KBM-7 (cell line): ENCODE measurements around the gene IRF8.
A peak's percentile ranks its signal among the peaks of the same experiment; 100 is the strongest.
"Not testable (repeated sequence)": the region's sequence is repeated elsewhere in the genome, so short reads cannot be mapped to it uniquely, and the experiment has no call there.

Source experiments
- DNase-seq: peaks from one replicate; pipeline ENCODE4 v3.0.0-alpha.2; 2015
- in situ Hi-C: fragments of 300-500 bp; cut with MboI; formaldehyde crosslinking; loops from 2 replicates; pipeline ENCODE4 v1.14.3; 2020; ENCODE audit warnings: low sequenced_read_pairs, low pct_unique_long_range_greater_than_20kb, mixed read lengths

Gene IRF8, protein sequence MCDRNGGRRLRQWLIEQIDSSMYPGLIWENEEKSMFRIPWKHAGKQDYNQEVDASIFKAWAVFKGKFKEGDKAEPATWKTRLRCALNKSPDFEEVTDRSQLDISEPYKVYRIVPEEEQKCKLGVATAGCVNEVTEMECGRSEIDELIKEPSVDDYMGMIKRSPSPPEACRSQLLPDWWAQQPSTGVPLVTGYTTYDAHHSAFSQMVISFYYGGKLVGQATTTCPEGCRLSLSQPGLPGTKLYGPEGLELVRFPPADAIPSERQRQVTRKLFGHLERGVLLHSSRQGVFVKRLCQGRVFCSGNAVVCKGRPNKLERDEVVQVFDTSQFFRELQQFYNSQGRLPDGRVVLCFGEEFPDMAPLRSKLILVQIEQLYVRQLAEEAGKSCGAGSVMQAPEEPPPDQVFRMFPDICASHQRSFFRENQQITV

GRCh38 chr16:85898521-85899442 lies at the start of gene IRF8:
Gene IRF8, plus strand, starts transcription at chr16:85899162. Its CDS starts 3,854 bp downstream, at chr16:85903016.
- no peak for DNase-seq
- in situ Hi-C loops: no loop called here

- in situ Hi-C loops: no loop called here
Measured at GRCh38 chr16:85849388-85849787, 49.6 kb upstream of the IRF8 start.

GRCh38 chr16:85850344-85850880 lies 48.5 kb upstream of the IRF8 start:
- in situ Hi-C loops: no loop called here
- DNase-seq: no peak

More at GRCh38 chr16:85849388-85849787, 49.6 kb upstream of the IRF8 start:
- no peak for DNase-seq

DNA sequence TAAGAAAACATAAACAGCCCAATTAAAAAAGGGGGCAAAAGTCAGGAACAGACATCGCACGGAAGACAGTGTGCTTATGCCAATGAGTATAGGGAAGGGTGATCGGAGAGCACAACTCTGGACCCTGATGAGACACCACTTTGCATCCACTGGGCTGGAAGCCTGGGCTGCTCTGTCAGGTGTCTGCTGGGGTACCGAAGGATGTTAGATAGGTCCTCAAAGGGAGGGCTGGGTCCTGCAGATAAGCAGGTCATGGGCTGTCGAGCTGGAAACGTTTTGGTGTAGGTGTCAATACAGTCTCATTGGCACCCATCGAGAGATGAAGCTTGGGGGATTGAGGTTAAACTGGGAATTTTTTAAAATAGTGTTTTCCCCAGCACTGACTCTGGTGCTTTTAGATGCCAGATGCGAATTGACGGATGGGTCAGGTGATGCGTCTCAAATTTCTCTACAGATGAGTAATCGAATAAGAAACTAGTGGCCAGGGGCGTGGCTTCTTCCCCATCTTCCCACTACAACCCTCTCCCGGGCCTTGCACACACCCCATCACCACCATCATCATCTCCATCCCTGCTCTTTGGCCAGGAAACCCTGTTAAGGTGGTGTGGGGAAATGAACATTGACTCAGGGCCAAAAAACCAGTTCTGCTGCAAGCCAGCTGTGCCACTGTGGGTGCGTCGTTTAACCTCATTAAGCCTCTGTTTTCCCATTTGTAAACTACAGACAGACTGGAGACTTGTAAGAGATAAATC lies 47.8 kb upstream of the IRF8 start:
- in situ Hi-C loops: no loop called here
- no peak for DNase-seq

DNA sequence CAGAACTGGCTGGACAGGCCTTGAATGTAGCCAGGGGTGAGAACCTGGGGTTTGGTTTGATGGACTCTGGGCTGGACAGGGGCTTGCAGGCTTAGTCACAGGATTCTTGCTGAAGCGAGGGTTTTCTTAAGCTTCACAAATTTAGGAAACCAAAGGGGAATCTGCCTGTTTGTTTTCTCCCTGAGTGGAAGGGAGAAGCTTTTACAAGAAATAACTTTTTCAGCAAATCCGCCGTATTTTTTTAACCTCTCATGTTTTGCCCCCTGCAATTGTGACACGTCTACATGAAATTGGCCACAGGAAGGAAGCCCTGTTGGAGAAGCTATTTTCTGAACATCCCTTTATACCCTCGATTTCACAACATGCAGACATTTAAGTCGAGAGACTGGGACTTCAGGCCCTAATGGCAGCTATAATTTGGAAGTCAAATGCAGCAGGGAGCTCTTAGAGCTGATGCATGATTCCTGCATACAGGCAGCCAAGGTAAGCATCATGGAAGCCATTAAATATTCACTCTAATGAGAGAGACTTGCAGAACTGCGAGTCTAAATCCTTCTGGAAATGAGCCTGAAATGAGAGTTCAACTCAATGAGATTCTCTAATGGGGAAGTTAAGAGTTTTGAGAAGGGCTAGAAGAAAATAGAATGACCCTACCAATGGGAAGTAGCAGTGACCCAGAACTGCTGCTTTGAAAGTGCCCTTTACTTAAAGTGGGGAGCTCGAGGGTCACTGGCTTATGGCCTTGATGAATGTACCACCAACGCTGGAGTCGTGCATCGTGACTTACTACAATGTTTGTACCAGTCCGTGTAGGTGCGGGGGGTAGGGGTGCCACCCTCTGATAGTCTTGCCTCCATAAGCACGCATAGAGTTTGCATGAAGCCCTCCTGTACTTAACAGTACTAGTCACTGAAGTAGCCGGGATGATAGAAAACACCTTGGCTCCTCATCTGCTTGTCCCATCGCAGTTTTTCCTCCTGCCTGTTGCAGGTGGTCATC lies 45.1 kb upstream of the IRF8 start:
- in situ Hi-C loops: no loop called here
- DNase-seq: peak; percentile 64

GRCh38 chr16:85854935-85855334 lies 44.0 kb upstream of the IRF8 start:
- DNase-seq: no peak
- in situ Hi-C loops: no loop called here

DNA sequence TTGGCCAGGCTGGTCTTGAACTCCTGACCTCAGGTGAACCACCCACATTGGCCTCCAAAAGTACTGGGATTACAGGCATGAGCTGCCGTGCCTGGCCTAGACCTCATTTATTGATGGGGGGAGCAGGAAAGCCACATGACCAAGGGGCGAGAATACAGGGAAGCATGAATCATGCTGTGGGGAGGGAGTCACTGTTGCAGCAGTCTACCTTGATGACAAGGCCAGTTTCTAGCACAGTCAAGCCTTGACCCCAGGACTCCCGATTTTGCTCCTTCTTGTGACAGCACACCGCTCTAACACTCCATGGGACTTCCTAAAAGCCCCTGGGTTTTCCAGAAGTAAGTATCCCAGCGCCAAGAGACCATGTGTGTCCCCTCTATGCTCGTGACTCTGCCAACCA lies 42.9 kb upstream of the IRF8 start:
- in situ Hi-C loops: no loop called here
- no peak for DNase-seq

DNA sequence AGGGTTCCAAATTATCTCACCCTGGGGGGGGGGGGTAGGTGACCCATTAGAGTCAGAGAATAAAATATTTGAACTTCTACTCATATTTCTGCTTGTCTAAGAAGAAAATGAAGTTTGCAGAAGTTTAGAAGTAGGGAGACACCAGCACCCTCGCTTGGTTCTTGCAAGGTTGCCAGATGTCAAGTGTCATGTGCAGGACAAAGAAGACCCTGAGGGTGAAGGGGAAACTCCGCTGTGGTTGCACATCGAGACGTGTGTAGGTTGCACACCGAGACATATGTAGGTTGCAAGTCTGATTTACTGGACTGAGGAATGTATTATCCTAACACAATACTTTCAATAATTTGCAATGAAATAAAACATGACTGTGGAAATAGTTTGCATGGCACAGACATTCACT lies 42.4 kb upstream of the IRF8 start:
- DNase-seq: no peak

GRCh38 chr16:85857406-85857805 lies 41.6 kb upstream of the IRF8 start:
- no peak for DNase-seq
- in situ Hi-C loops: no loop called here

More for the DNA sequence above, 42.4 kb upstream of the IRF8 start:
- in situ Hi-C loops: no loop called here

GRCh38 chr16:85858571-85858970 lies 40.4 kb upstream of the IRF8 start:
- in situ Hi-C loops, DNase-seq: not testable (repeated sequence)

DNA sequence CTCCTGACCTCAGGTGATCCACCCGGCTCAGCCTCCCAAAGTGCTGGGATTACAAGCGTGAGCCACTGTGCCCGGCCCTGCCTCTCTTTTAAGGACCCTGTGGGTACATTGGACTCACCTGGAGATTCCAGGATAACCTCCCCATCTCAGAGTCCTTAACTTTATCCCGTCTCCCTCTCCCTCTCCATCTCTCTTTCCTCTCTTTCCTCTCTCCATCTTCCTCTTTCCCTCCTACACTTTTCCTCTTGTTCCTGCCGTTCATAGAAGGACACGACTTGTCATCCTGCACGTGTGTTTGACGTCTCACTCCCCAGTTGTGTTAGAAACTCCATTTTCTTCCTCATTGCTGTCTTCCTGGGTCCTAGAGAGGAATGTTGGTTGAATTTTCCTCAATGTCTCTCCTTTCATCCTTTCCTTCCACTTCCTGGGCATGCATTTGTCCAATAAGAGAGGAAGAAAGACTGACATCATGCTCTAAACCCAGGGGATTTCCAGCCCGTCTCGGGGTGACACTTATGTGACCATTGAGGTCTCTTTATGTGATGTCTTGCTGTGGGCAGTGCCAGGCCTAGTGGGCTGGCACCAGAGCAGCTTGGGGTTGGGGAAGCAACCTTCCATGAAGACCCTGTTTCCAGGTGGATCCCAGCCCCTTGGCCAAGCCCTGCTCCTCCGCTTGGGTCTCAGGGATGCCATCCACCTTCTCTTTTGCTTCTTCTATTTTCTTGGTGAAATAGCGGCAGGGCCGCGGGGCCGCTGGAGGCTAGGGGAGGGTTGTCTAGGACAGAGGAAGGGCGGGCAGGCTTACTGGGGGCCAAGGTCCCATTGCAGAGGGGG lies 39.8 kb upstream of the IRF8 start:
- in situ Hi-C loops: no loop called here
- no peak for DNase-seq

GRCh38 chr16:85859818-85860125 lies 39.2 kb upstream of the IRF8 start:
- DNase-seq: peak; percentile 31
- in situ Hi-C loops: no loop called here

GRCh38 chr16:85860413-85861094 lies 38.4 kb upstream of the IRF8 start:
- DNase-seq: no peak
- in situ Hi-C loops: no loop called here

GRCh38 chr16:85861095-85861825 lies 37.7 kb upstream of the IRF8 start:
- in situ Hi-C loops: no loop called here
- no peak for DNase-seq

DNA sequence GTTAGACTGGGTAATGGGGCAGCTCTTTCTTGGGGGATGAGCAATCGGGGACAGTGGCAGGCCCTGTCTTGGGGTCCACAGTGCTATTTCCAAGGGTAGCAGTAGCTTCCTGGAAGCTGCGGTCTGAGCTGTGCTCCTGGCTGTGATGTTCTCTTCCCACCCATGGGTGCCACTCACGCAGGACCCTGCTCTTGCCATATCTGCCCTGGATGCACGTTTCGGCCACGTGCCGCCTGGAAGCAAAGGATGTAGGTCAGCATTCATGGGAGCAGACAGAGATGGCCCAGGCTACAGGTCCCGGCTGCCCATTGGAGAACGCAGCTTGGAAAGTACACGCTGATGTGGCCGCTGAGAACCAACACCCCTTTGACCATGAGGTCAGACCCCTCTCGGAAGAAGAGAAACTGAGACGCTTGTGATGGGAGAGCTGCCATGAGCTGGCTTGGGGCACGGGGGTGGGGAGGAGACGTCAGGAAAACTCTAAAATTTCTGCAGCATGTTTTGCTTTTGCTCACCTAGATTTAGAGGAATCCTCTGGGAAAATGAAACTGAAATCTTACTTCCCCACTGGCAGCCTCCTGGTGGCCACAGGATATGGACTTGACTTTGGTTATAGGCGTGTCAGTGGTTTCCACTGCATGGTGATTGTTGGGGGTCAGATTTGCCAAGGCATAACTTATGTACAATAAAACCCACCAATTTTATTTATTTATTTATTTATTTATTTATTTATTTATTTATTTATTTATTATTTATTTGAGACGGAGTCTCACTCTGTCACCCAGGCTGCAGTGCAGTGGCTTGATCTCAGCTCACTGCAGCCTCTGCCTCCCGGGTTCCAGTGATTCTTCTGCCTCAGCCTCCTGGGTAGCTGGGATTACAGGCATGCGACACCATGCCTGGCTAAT lies 36.2 kb upstream of the IRF8 start:
- DNase-seq: no peak
- in situ Hi-C loops: no loop called here
